Neuronal stem cell (in vitro differentiated cells): ENCODE data around the gene SMARCD3.

ENCODE experiments used
- DNase-seq: peaks from one replicate; pipeline ENCODE4 v3.0.0-alpha.2; 2013; ENCODE audit warnings: low spot score
- H2AFZ ChIP-seq: one replicate; pipeline ENCODE4 v1.6.1; 2013; ENCODE audit warnings: mild to moderate bottlenecking, low read length, inconsistent platforms
- H2AK5ac ChIP-seq: 2 replicates; pipeline ENCODE4 v1.6.1; 2013; ENCODE audit warnings: low read depth, mild to moderate bottlenecking, inconsistent platforms, low read length, moderate library complexity, mixed read lengths
- H2BK120ac ChIP-seq: 2 replicates; pipeline ENCODE4 v1.6.1; 2013; ENCODE audit warnings: low read depth, mild to moderate bottlenecking, inconsistent platforms, low read length, moderate library complexity, mixed read lengths
- H2BK12ac ChIP-seq: one replicate; pipeline ENCODE4 v1.6.1; 2013; ENCODE audit warnings: low read length, inconsistent platforms
- H2BK15ac ChIP-seq: 2 replicates; pipeline ENCODE4 v1.6.1; 2013; ENCODE audit warnings: mild to moderate bottlenecking, low read length, inconsistent platforms, mixed read lengths
- H2BK5ac ChIP-seq: one replicate; pipeline ENCODE4 v1.6.1; 2013; ENCODE audit warnings: inconsistent platforms, mild to moderate bottlenecking, low read length, moderate library complexity
- H3K14ac ChIP-seq: one replicate; pipeline ENCODE4 v1.6.1; 2013; ENCODE audit warnings: low read length, inconsistent platforms
- H3K18ac ChIP-seq: 2 replicates; pipeline ENCODE4 v1.6.1; 2013; ENCODE audit warnings: low read length, inconsistent platforms
- H3K23ac ChIP-seq: 2 replicates; pipeline ENCODE4 v1.6.1; 2013; ENCODE audit warnings: low read depth, mild to moderate bottlenecking, mixed read lengths, low read length, inconsistent platforms; ENCODE audit not compliant: poor library complexity
- H3K27ac ChIP-seq: replicated peaks from 3 replicates; pipeline ENCODE4 v1.5.1; 2013; ENCODE audit warnings: low read length, inconsistent platforms
- H3K27me3 ChIP-seq, 3 experiments: 2 replicates each; pipeline ENCODE4 v1.6.1; 2013; ENCODE audit warnings: low read length in 3 of 3, mild to moderate bottlenecking in 2 of 3, inconsistent platforms in 1 of 3, low read depth in 1 of 3, mixed read lengths in 1 of 3, moderate library complexity in 1 of 3; ENCODE audit not compliant: control insufficient read depth in 3 of 3, insufficient read depth in 3 of 3
- H3K36me3 ChIP-seq, 2 donors: replicated peaks in 1 of 2; 2 replicates each; pipeline ENCODE4 v1.6.1; 2013; ENCODE audit warnings: low read length in 2 of 2; ENCODE audit not compliant: control insufficient read depth in 2 of 2, insufficient read depth in 2 of 2
- H3K4ac ChIP-seq: 2 replicates; pipeline ENCODE4 v1.6.1; 2013; ENCODE audit warnings: inconsistent platforms, mild to moderate bottlenecking, low read length, moderate library complexity
- H3K4me1 ChIP-seq, 2 donors: 1 replicate in 1 of 2; 2 replicates in 1 of 2; pipeline ENCODE4 v1.6.1; 2013; ENCODE audit warnings: low read length in 2 of 2, low read depth in 1 of 2; ENCODE audit not compliant: control insufficient read depth in 2 of 2, insufficient read depth in 1 of 2
- H3K4me2 ChIP-seq: one replicate; pipeline ENCODE4 v1.6.1; 2013; ENCODE audit warnings: mild to moderate bottlenecking, low read length, inconsistent platforms; ENCODE audit not compliant: insufficient read depth, poor library complexity, severe bottlenecking
- H3K4me3 ChIP-seq, 2 donors: 2 replicates each; pipeline ENCODE4 v1.5.1; 2013; ENCODE audit warnings: low read length in 2 of 2, mild to moderate bottlenecking in 2 of 2, inconsistent platforms in 1 of 2, moderate library complexity in 1 of 2
- H3K79me1 ChIP-seq: one replicate; pipeline ENCODE4 v1.6.1; 2013; ENCODE audit warnings: low read depth, mild to moderate bottlenecking, inconsistent platforms, low read length, moderate library complexity
- H3K9ac ChIP-seq: one replicate; pipeline ENCODE4 v1.6.1; 2013; ENCODE audit warnings: mild to moderate bottlenecking, low read depth, low read length, inconsistent platforms; ENCODE audit not compliant: poor library complexity
- H3K9me3 ChIP-seq, 2 donors: replicated peaks in 1 of 2; 2 replicates each; pipeline versions ENCODE3 to v1.6.1; 2013; ENCODE audit warnings: low read length in 2 of 2, mild to moderate bottlenecking in 2 of 2, inconsistent platforms in 1 of 2, low read depth in 1 of 2, mixed read lengths in 1 of 2, moderate library complexity in 1 of 2; ENCODE audit not compliant: control insufficient read depth in 2 of 2, insufficient read depth in 1 of 2
- H4K8ac ChIP-seq: one replicate; pipeline ENCODE4 v1.6.1; 2013; ENCODE audit warnings: low read depth, mild to moderate bottlenecking, inconsistent platforms, low read length, moderate library complexity
- H4K91ac ChIP-seq: one replicate; pipeline ENCODE4 v1.6.1; 2013; ENCODE audit warnings: low read length, low read depth, mild to moderate bottlenecking, inconsistent platforms; ENCODE audit not compliant: poor library complexity
- WGBS, 2 donors: extraction: QIAGEN DNeasy Blood & Tissue Kit; methylation state at CpG; one replicate each; pipeline ENCODE4 v1.1.7; 2013; ENCODE audit warnings: missing lambda C conversion rate in 2 of 2, mixed read lengths in 1 of 2; ENCODE audit not compliant: insufficient read length in 2 of 2, insufficient replicate concordance in 1 of 2; ENCODE audit errors: extremely low coverage in 2 of 2; 5-methylcytosine and 5-hydroxymethylcytosine counted together

SMARCD3 gene

GRCh38 chr7:151245360-151246101, 3.0 kb downstream of the SMARCD3 start:
- H3K18ac ChIP-seq, result peak overlapping the region; percentile 84
- no peak overlapping the region for H2BK5ac ChIP-seq
- H4K91ac ChIP-seq, result no peak overlapping the region
- H2BK15ac ChIP-seq, result peak overlapping the region; percentile 32
- peak overlapping the region; percentile 76 for H2AK5ac ChIP-seq
- H3K27me3 ChIP-seq, result peaks cover 0 to 22% (median 0%) of the 10 kb centered on the region in 3 experiments
- H3K9me3 ChIP-seq, result no peaks in the 10 kb centered on the region
- peak overlapping the region; percentile 77 for H3K23ac ChIP-seq
- H3K14ac ChIP-seq, result no peak overlapping the region
- H2AFZ ChIP-seq, result no peak overlapping the region
- H3K9ac ChIP-seq, result peak overlapping the region; percentile 47
- no CpG with 5 or more reads among the region's 60 CpGs for WGBS, 2 donors
- peak; percentile 36 for DNase-seq
- H4K8ac ChIP-seq, result no peak overlapping the region
- peak overlapping the region in 1 of 2 donors; percentile 58 for H3K4me3 ChIP-seq
- H3K27ac ChIP-seq, result no peak overlapping the region
- peaks cover 42 to 52% of the 10 kb centered on the region in 2 donors for H3K4me1 ChIP-seq
- no peaks in the 10 kb centered on the region for H3K79me1 ChIP-seq
- H3K4me2 ChIP-seq, result peak overlapping the region; percentile 76
- H2BK120ac ChIP-seq, result no peak overlapping the region
- H2BK12ac ChIP-seq, result no peak overlapping the region
- peaks cover 4 to 24% of the 10 kb centered on the region in 2 donors for H3K36me3 ChIP-seq
- no peak overlapping the region for H3K4ac ChIP-seq

GRCh38 chr7:151244841-151245346, 3.6 kb downstream of the SMARCD3 start:
- H3K18ac ChIP-seq, result peak overlapping the region; percentile 78
- peak overlapping the region; percentile 47 for H3K9ac ChIP-seq
- peak overlapping the region; percentile 58 for H2BK5ac ChIP-seq
- H3K4me1 ChIP-seq, result peaks cover 39 to 45% of the 10 kb centered on the region in 2 donors
- no peak overlapping the region for H3K27ac ChIP-seq
- no peak overlapping the region for H2AFZ ChIP-seq
- peak overlapping the region; percentile 76 for H3K4me2 ChIP-seq
- H3K36me3 ChIP-seq, result peaks cover 6 to 31% of the 10 kb centered on the region in 2 donors
- DNase-seq, result no peak
- peak overlapping the region in 1 of 2 donors; percentile 58 for H3K4me3 ChIP-seq
- peak overlapping the region; percentile 56 for H3K23ac ChIP-seq
- H2BK15ac ChIP-seq, result peak overlapping the region; percentile 16
- H3K9me3 ChIP-seq, result no peaks in the 10 kb centered on the region
- no peak overlapping the region for H4K8ac ChIP-seq
- no peak overlapping the region for H2BK120ac ChIP-seq
- no peak overlapping the region for H3K4ac ChIP-seq
- no peak overlapping the region for H4K91ac ChIP-seq
- no CpG with 5 or more reads among the region's 15 CpGs for WGBS, 2 donors
- peak overlapping the region; percentile 76 for H2AK5ac ChIP-seq
- H3K27me3 ChIP-seq, result peaks cover 0 to 22% (median 0%) of the 10 kb centered on the region in 3 experiments
- peaks cover 3% of the 10 kb centered on the region for H3K79me1 ChIP-seq
- H2BK12ac ChIP-seq, result no peak overlapping the region
- H3K14ac ChIP-seq, result no peak overlapping the region

DNA sequence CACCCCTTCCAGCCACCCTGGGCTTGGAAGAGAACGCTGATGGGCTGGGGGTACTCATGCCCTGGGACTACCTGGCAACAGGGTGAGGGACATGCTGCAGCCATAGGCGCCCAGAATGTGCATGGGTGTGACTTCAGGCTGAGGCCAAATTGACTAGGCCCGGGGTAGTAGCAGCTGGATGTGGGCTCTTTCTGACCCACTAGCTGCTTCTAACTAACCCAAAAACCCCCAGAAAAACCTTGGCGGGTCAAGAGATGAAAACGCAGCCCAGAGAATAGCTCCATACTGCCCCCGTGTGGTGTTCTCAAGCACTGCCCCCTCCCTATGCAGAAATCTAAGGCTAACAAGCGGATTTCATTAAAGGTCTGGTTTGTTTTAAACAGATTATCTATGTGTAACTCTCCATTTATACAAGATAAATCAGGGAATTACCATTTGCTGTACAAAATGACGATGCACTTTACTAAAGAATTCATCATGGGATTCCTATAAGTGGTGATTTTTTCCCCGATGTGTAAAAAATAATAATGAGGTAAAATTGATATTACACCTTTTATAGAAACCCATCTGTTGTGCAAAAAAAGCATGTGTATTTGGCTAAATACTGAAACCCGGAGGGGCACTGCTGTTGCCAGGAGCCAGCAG, 4.2 kb downstream of the SMARCD3 start:
- Histone ChIP-seq H3K27ac (peak overlapping the region; percentile 5), H2BK15ac (peak overlapping the region; percentile 80), H4K8ac (no peak overlapping the region), H2AFZ (peak overlapping the region; percentile 18), H3K9ac (peak overlapping the region; percentile 80), H3K4ac (peak overlapping the region; percentile 32), H2BK120ac (peak overlapping the region; percentile 23), H3K4me3 (no peak overlapping the region), H3K18ac (peak overlapping the region; percentile 93), H4K91ac (no peak overlapping the region), H3K79me1 (peaks cover 3% of the 10 kb centered on the region), H3K9me3 (no peaks in the 10 kb centered on the region), H2BK5ac (peak overlapping the region; percentile 58), H3K14ac (peak overlapping the region; percentile 86), H3K27me3 (peaks cover 0 to 22% (median 0%) of the 10 kb centered on the region in 3 experiments), H3K4me1 (peaks cover 37 to 40% of the 10 kb centered on the region in 2 donors), H3K36me3 (peaks cover 8 to 36% of the 10 kb centered on the region in 2 donors), H3K4me2 (peak overlapping the region; percentile 46), H2AK5ac (peak overlapping the region; percentile 93), H3K23ac (peak overlapping the region; percentile 61), H2BK12ac (peak overlapping the region; percentile 99)
- WGBS, 2 donors, result no CpG with 5 or more reads among the region's 10 CpGs
- peak; percentile 70 for DNase-seq
